Esophagus muscularis mucosa (tissue), 3 donors: ENCODE measurements around the gene ZNF804B.

Experiments used
- EP300 ChIP-seq: sonication (generic); formaldehyde crosslinking; IDR thresholded peaks from one replicate; pipeline ENCODE4 v1.6.1; 2017; ENCODE audit warnings: antibody characterized with exemption
- TF ChIP-seq, protein P1 (sequence below), 3 experiments: fragments of 200-600 bp in 2 of 3; fragments of 450-650 bp in 1 of 3; sonication (generic) in 2 of 3; IDR thresholded peaks; one replicate each; pipeline ENCODE4 v1.5.1; 2017 to 2019; ENCODE audit warnings: antibody characterized with exemption in 3 of 3, mild to moderate bottlenecking in 2 of 3, moderate library complexity in 1 of 3

DNA sequence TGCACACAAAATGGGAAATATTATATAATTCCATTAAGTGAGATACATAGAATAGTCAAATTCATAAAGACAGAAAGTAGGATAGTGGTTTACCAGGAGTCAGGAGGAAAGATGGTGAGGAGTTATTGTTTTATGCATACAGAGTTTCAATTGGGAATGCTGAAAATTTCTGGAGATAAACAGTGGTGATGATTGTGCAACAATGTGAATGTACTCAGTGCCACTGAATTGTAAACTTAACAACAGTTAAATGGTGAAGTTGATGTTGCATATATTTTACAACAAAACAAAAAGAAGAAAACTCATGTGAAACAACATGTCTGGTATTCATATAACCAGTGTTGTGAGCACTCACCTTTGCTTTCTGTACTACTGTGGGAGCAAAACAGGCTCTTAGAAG is 204.9 kb downstream of the ZNF804B start:
- TF ChIP-seq, protein P1, sequence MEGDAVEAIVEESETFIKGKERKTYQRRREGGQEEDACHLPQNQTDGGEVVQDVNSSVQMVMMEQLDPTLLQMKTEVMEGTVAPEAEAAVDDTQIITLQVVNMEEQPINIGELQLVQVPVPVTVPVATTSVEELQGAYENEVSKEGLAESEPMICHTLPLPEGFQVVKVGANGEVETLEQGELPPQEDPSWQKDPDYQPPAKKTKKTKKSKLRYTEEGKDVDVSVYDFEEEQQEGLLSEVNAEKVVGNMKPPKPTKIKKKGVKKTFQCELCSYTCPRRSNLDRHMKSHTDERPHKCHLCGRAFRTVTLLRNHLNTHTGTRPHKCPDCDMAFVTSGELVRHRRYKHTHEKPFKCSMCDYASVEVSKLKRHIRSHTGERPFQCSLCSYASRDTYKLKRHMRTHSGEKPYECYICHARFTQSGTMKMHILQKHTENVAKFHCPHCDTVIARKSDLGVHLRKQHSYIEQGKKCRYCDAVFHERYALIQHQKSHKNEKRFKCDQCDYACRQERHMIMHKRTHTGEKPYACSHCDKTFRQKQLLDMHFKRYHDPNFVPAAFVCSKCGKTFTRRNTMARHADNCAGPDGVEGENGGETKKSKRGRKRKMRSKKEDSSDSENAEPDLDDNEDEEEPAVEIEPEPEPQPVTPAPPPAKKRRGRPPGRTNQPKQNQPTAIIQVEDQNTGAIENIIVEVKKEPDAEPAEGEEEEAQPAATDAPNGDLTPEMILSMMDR (IDR thresholded peaks at IDR 0.05), result no peak
- no peak for TF ChIP-seq EP300
